ENCODE data around the gene MAGEB6.
"Not testable (repeated sequence)": the region's sequence is repeated elsewhere in the genome, so short reads cannot be mapped to it uniquely, and the experiment has no call there.

The MAGEB6 gene

GRCh38 chrX:26192204-26192603 lies at the start of gene MAGEB6:
TSS of gene MAGEB6 (plus strand) at chrX:26192440. CDS start at chrX:26193847, 1,407 bp downstream.
- no peak for DNase-seq (ENCODE audit: low read depth)

GRCh38 chrX:26146024-26146423 lies 46.2 kb upstream of the MAGEB6 start:
- no peak for DNase-seq (ENCODE audit: low read depth)

GRCh38 chrX:26160301-26160700 lies 31.9 kb upstream of the MAGEB6 start, which contains the start of gene MAGEB6B:
TSS of gene MAGEB6B (plus strand) at chrX:26160601. CDS start at chrX:26160601, 0 bp downstream.
- no peak for DNase-seq (ENCODE audit: low read depth)

- DNase-seq (ENCODE audit: low read depth), result no peak
Measured at GRCh38 chrX:26203561-26203960, 11.3 kb downstream of the MAGEB6 start.

- not testable (repeated sequence) for DNase-seq (ENCODE audit: low read depth)
Measured at GRCh38 chrX:26204717-26205116, 12.5 kb downstream of the MAGEB6 start.

- DNase-seq (ENCODE audit: low read depth), result no peak
Measured at GRCh38 chrX:26208012-26208411, 15.8 kb downstream of the MAGEB6 start.

- DNase-seq (ENCODE audit: low read depth), result no peak
Measured at GRCh38 chrX:26215869-26216268, 23.6 kb downstream of the MAGEB6 start, which contains the start of gene MAGEB5. TSS of gene MAGEB5 (plus strand) at chrX:26216169. CDS start at chrX:26217302, 1,133 bp downstream.

- no peak for DNase-seq (ENCODE audit: low read depth)
Measured at GRCh38 chrX:26219351-26219750, 27.1 kb downstream of the MAGEB6 start.

GRCh38 chrX:26234177-26234576 lies 41.9 kb downstream of the MAGEB6 start:
- DNase-seq (ENCODE audit: low read depth), result no peak
